HepG2 (cell line): ENCODE measurements around the gene CMIP. TPM values are rescaled to one million over a fixed set of nuclear protein-coding genes. Genes with fewer than 3 reads are reported as not detected.
A peak's percentile ranks its signal among the peaks of the same experiment; 100 is the strongest.

ENCODE experiments used
- ATAC-seq: fragments of 200-7000 bp; cut with Tn5 transposase; 3 replicates; pipeline ENCODE4 v1.9.1; 2020; ENCODE audit warnings: mild to moderate bottlenecking, moderate library complexity
- BruUV-seq: library from RNA; stranded (reverse); fragments of 400-500 nt; replicated peaks from 2 replicates; lab custom pipeline; 2021; lab: Mats Ljungman, UMichigan
- CTCF ChIA-PET: fragments of 300-600 bp; formaldehyde crosslinking; extraction: SDS; loops from one replicate; lab custom pipeline; 2021; ENCODE audit warnings: low total read pairs, inconsistent platforms, low intra/inter-chr PET ratio; lab: Yijun Ruan, JAX
- POLR2A ChIA-PET: fragments of 350-600 bp; sonication (Branson Sonifier 250); formaldehyde crosslinking; loops from one replicate; lab custom pipeline; 2020; ENCODE audit warnings: antibody characterized with exemption, inconsistent platforms; lab: Yijun Ruan, JAX
- DNase-seq: peaks from one replicate; pipeline ENCODE4 v3.0.0-alpha.2; 2015; ENCODE audit warnings: low spot score
- FAIRE-seq: peaks from 3 replicates; lab custom pipeline; 2011; peaks lifted over from hg19 to GRCh38; lab: Jason Lieb, UNC
- H2AFZ ChIP-seq: one replicate; pipeline ENCODE4 v1.6.1; 2011; ENCODE audit warnings: low read length, inconsistent platforms
- H3K27ac ChIP-seq: fragments of 300-600 bp; 3 replicates; pipeline ENCODE4 v1.8.0; 2011; ENCODE audit warnings: mixed run types, mild to moderate bottlenecking, mixed read lengths, low read length, inconsistent platforms; ENCODE audit not compliant: insufficient read depth; ENCODE audit errors: extremely low read length
- H3K27me3 ChIP-seq, 2 experiments: fragments of 200-600 bp in 1 of 2; 2 replicates in 1 of 2; 3 replicates in 1 of 2; pipeline versions ENCODE4 v1.6.0 to v1.8.0; 2011; ENCODE audit warnings: low read length in 2 of 2, mild to moderate bottlenecking in 2 of 2, moderate library complexity in 2 of 2, inconsistent platforms in 1 of 2; ENCODE audit not compliant: insufficient read depth in 2 of 2, control insufficient read depth in 1 of 2
- H3K36me3 ChIP-seq, 2 experiments: fragments of 200-600 bp in 1 of 2; replicated peaks in 1 of 2; 2 replicates in 1 of 2; 3 replicates in 1 of 2; pipeline versions ENCODE4 v1.5.1 to v1.8.0; 2011; ENCODE audit warnings: low read length in 2 of 2, inconsistent platforms in 1 of 2; ENCODE audit not compliant: insufficient read depth in 2 of 2, control insufficient read depth in 1 of 2
- H3K4me1 ChIP-seq: 2 replicates; pipeline ENCODE4 v1.5.1; 2012; ENCODE audit warnings: low read length, inconsistent platforms; ENCODE audit not compliant: insufficient read depth
- H3K4me2 ChIP-seq: 2 replicates; pipeline ENCODE4 v1.6.0; 2011; ENCODE audit warnings: low read depth, low read length, inconsistent platforms
- H3K4me3 ChIP-seq, 3 experiments: fragments of 200-600 bp in 1 of 3; sonication (generic), shearing (Covaris generic) in 1 of 3; replicated peaks in 1 of 3; 2 replicates each; pipeline ENCODE4 v1.5.1; 2011 to 2016; ENCODE audit warnings: low read length in 3 of 3, inconsistent platforms in 2 of 3, low read depth in 2 of 3, mild to moderate bottlenecking in 2 of 3, control low read depth in 1 of 3, mixed read lengths in 1 of 3; ENCODE audit not compliant: insufficient read depth in 1 of 3
- H3K79me2 ChIP-seq: one replicate; pipeline ENCODE4 v1.6.1; 2011; ENCODE audit warnings: low read length, inconsistent platforms; ENCODE audit not compliant: insufficient read depth
- H3K9ac ChIP-seq: 2 replicates; pipeline ENCODE4 v1.6.0; 2011; ENCODE audit warnings: mild to moderate bottlenecking, low read depth, low read length, inconsistent platforms; ENCODE audit not compliant: insufficient read depth
- H3K9me3 ChIP-seq: 2 replicates; pipeline ENCODE4 v1.5.1; 2012; ENCODE audit warnings: mild to moderate bottlenecking, low read length
- H4K20me1 ChIP-seq: 2 replicates; pipeline ENCODE4 v1.6.0; 2011; ENCODE audit warnings: inconsistent platforms, mild to moderate bottlenecking, low read length, moderate library complexity; ENCODE audit not compliant: insufficient read depth
- ETV6 ChIP-seq: sonication (generic); formaldehyde crosslinking; conservative IDR thresholded peaks from 2 replicates; pipeline ENCODE4 v1.4.0; 2020; ENCODE audit warnings: missing genetic modification reagents
- GATA4 ChIP-seq: sonication (generic); IDR thresholded peaks from 2 replicates; pipeline ENCODE4 v1.6.1; 2016; ENCODE audit warnings: antibody characterized with exemption, low read depth, borderline replicate concordance
- GRHL1 ChIP-seq: sonication (generic); formaldehyde crosslinking; conservative IDR thresholded peaks from 2 replicates; pipeline ENCODE4 v1.8.0; 2022; ENCODE audit warnings: missing genetic modification reagents
- MYPOP ChIP-seq: sonication (generic); formaldehyde crosslinking; IDR thresholded peaks from 2 replicates; pipeline ENCODE4 v1.8.1; 2023; ENCODE audit warnings: mild to moderate bottlenecking, moderate library complexity, missing genetic modification reagents
- NAIF1 ChIP-seq: sonication (generic); formaldehyde crosslinking; IDR thresholded peaks from 2 replicates; pipeline ENCODE4 v1.5.0; 2020; ENCODE audit warnings: mild to moderate bottlenecking, missing genetic modification reagents, borderline replicate concordance
- NCOA5 ChIP-seq: sonication (generic); formaldehyde crosslinking; IDR thresholded peaks from 2 replicates; pipeline ENCODE4 v1.4.0; 2020; ENCODE audit warnings: missing genetic modification reagents
- TEAD3 ChIP-seq: optimal IDR thresholded peaks from 2 replicates; pipeline ENCODE3; 2016; ENCODE audit warnings: borderline replicate concordance
- ZKSCAN5 ChIP-seq: sonication (generic); formaldehyde crosslinking; IDR thresholded peaks from 2 replicates; pipeline ENCODE4 v1.5.1; 2020; ENCODE audit warnings: mild to moderate bottlenecking, missing genetic modification reagents
- ZMYM3 ChIP-seq: sonication (generic); formaldehyde crosslinking; IDR thresholded peaks from 2 replicates; pipeline ENCODE4 v1.5.1; 2020; ENCODE audit warnings: mild to moderate bottlenecking, missing genetic modification reagents
- ZNF350 ChIP-seq: sonication (generic); formaldehyde crosslinking; IDR thresholded peaks from 2 replicates; pipeline ENCODE4 v1.4.0; 2020; ENCODE audit warnings: mild to moderate bottlenecking, low read depth, missing genetic modification reagents, borderline replicate concordance
- ZNF629 ChIP-seq: sonication (generic); formaldehyde crosslinking; conservative IDR thresholded peaks from 2 replicates; pipeline ENCODE4 v1.5.0; 2020; ENCODE audit warnings: missing genetic modification reagents
- ZNF770 ChIP-seq: sonication (generic); formaldehyde crosslinking; IDR thresholded peaks from 2 replicates; pipeline ENCODE4 v1.5.0; 2020; ENCODE audit warnings: mild to moderate bottlenecking, missing genetic modification reagents
- WGBS: methylation state at CpG from one replicate; pipeline ENCODE4 v1.1.6; 2017; ENCODE audit warnings: low lambda C conversion rate; 5-methylcytosine and 5-hydroxymethylcytosine counted together
- in situ Hi-C: cut with HindIII; loops from 2 replicates; pipeline ENCODE4 v1.10.0; 2017; ENCODE audit warnings: low pct_unique_long_range_greater_than_20kb; ENCODE audit not compliant: extremely low pct_ligation_motif_present
- intact Hi-C: fragments of 100-400 bp; cut with micrococcal nuclease; formaldehyde crosslinking; loops from one replicate; pipeline ENCODE4 v1.10.0; 2022; ENCODE audit not compliant: unreplicated experiment
- polyA plus RNA-seq, 8 experiments: library from polyadenylated mRNA; depleted of rRNA in 3 of 8; stranded (reverse) in 7 of 8; unstranded in 1 of 8; fragments of >200 nt; fragmentation: Illumina TruSeq in 4 of 8; extraction: Trizol in 4 of 8; gene quantifications; 2 replicates each; pipeline versions ENCODE4 v1.2.1 to v1.2.3, GENCODE V29; 2011 to 2016; ENCODE audit warnings: low read depth in 4 of 8, missing spikeins in 1 of 8, mixed read lengths in 1 of 8; ENCODE audit not compliant: insufficient read depth in 1 of 8
- total RNA-seq, 5 experiments: library from RNA; depleted of rRNA; stranded (reverse); fragments of >200 nt; fragmentation: Illumina TruSeq; extraction: Trizol; gene quantifications; 2 replicates each; pipeline ENCODE4 v1.2.3, GENCODE V29; 2016; ENCODE audit warnings: low read depth in 1 of 5

The CMIP gene
- total and polyA plus RNA-seq, 2 of the 13 experiments (the other 11 are each of a cell fraction or from before 2014, with no cell fraction given): 10.9 to 18.1 TPM

GRCh38 chr16:81555660-81556059 lies 111.1 kb downstream of the CMIP start:
- FAIRE-seq (no peak), DNase-seq (no peak), ATAC-seq (no peak)
- Histone ChIP-seq H3K36me3 (peaks cover 6 to 31% of the 10 kb centered on the region in 2 experiments), H3K9ac (no peak overlapping the region), H3K79me2 (peaks cover 95% of the 10 kb centered on the region), H3K4me2 (no peak overlapping the region), H4K20me1 (peaks cover 85% of the 10 kb centered on the region), H3K27me3 (no peaks in the 10 kb centered on the region), H2AFZ (no peak overlapping the region), H3K9me3 (no peaks in the 10 kb centered on the region), H3K4me3 (no peak overlapping the region), H3K4me1 (peaks cover 82% of the 10 kb centered on the region), H3K27ac (no peak overlapping the region)
- 94% methylated on average over 3 of the region's 3 CpGs for whole genome bisulfite sequencing
- TF ChIP-seq MYPOP (CRISPR knock-in tag) (no peak), ZMYM3 (CRISPR knock-in tag) (peak; percentile 47; the same call in 1 of the 2 replicates), ZNF629 (peak; percentile 86)
- no TSS peak for BruUV-seq
- in situ Hi-C loops: no loop called here
- intact Hi-C loops: no loop called here
- ChIA-PET POLR2A (interaction anchor here (1.4 to 1.5 kb wide), 2 partner anchors 13 to 99 kb away, joined by 3 to 4 read pairs; no protein-coding TSS in a partner anchor), CTCF (no interaction called here)

GRCh38 chr16:81556715-81557284 lies 112.2 kb downstream of the CMIP start:
- Histone ChIP-seq H3K4me1 (peaks cover 77% of the 10 kb centered on the region), H2AFZ (no peak overlapping the region), H3K9ac (no peak overlapping the region), H3K4me3 (no peak overlapping the region), H3K36me3 (peaks cover 6 to 31% of the 10 kb centered on the region in 2 experiments), H4K20me1 (peaks cover 86% of the 10 kb centered on the region), H3K4me2 (no peak overlapping the region), H3K27me3 (no peaks in the 10 kb centered on the region), H3K27ac (no peak overlapping the region), H3K79me2 (peaks cover 94% of the 10 kb centered on the region), H3K9me3 (no peaks in the 10 kb centered on the region)
- ChIA-PET POLR2A (no interaction called here), CTCF (no interaction called here)
- TF ChIP-seq ZKSCAN5 (CRISPR knock-in tag) (no peak), NCOA5 (CRISPR knock-in tag) (no peak), TEAD3 (CRISPR knock-in tag) (peak; percentile 19), ZNF350 (CRISPR knock-in tag) (no peak), ETV6 (CRISPR knock-in tag) (no peak), NAIF1 (CRISPR knock-in tag) (no peak), GRHL1 (no peak), ZNF770 (CRISPR knock-in tag) (no peak), GATA4 (no peak)
- no peak for FAIRE-seq
- DNase-seq: no peak
- no peak for ATAC-seq
- BruUV-seq: no TSS peak
- in situ Hi-C loops: no loop called here
- 95% methylated on average over 13 of the region's 13 CpGs for WGBS
- intact Hi-C loops: no loop called here
